Measurements from ENCODE around the gene CDH23.

Gene CDH23

DNA sequence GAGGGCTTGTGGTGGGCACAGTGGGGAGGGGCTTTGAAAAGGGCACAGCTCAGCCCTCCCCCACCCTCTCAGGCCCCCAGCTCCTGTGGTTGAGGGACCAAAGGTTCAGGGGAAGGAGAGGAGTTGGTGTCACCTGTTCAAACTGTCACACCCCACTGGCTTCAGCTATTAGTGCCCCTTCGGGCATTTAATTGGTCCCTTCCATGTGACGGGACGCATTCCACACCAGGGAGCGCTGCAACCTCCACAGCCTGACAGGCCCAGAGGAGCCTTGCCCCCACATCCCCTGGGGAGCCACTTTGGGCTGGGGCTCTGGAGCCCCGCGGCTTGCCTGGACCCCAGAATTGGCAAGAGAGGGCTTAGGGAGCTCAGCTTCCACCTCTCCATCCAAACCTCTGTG is 247.2 kb downstream of the CDH23 start:
- 86 to 89% methylated on average over 6 of the region's 6 CpGs for WGBS, 2 experiments

DNA sequence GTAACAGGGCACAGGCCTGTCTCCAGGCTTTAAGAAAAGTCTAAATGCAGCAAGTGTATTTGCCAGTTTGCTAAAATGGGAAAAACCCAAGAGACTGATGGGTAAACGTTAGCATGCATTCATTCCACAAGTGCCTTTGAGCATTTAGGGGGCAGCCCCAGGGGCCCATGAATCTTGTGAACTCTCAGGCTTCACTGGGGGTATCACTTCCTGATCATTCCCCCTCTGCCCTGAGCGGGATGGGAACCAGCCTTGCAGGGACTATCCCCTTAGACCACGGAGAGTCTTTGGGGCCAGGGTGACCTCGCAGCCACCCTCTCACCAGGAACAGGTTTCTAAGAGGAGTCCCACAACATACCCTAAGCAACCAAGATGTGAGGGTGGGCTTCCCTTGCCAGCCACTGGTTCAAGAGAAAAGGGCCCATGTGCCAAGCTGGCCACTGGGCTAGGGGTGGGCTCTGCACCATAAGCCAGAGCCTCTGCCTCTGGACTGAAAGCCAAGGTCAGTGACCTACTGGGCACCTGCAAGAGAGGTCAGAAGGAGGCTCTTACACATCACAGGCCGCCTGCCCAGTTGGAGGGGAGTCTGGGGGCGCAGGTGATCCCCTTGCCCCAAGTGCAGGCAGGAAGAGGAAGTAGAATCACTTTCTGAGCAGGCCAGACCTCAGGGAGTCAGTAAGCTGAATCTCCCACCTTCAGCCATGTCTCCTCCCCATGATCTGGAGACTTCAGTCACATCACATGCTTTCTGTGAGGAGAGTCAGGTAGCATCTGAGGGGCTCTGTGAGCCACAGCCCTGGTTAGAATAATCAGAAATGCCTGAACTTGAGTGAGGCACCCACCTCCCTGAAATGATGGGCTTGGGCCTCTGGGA is 247.8 kb downstream of the CDH23 start:
- no peak overlapping the region for H3K27ac ChIP-seq (ENCODE audit: insufficient read depth, low read depth, low read length, poor library complexity, severe bottlenecking)
- no peak overlapping the region for H3K4me3 ChIP-seq (ENCODE audit: insufficient read depth, low read depth, low read length)
- no peaks in the 10 kb centered on the region for H3K27me3 ChIP-seq (ENCODE audit: control insufficient read depth, insufficient read depth, low read length, poor library complexity, severe bottlenecking)
- 91% methylated on average over 6 of the region's 6 CpGs for WGBS, 2 experiments
- H3K9me3 ChIP-seq (ENCODE audit: control insufficient read depth, low read length), result no peaks in the 10 kb centered on the region
- H3K36me3 ChIP-seq (ENCODE audit: control insufficient read depth, insufficient read depth, low read length), result no peaks in the 10 kb centered on the region
- peaks cover 2% of the 10 kb centered on the region for H3K4me1 ChIP-seq (ENCODE audit: control insufficient read depth, insufficient read depth, low read length)

More for the DNA sequence above, 247.2 kb downstream of the CDH23 start:
- Histone ChIP-seq H3K36me3 (ENCODE audit: control insufficient read depth, insufficient read depth, low read length) (no peaks in the 10 kb centered on the region), H3K9me3 (ENCODE audit: control insufficient read depth, low read length) (no peaks in the 10 kb centered on the region), H3K27me3 (ENCODE audit: control insufficient read depth, insufficient read depth, low read length, poor library complexity, severe bottlenecking) (no peaks in the 10 kb centered on the region), H3K27ac (ENCODE audit: insufficient read depth, low read depth, low read length, poor library complexity, severe bottlenecking) (no peak overlapping the region), H3K4me3 (ENCODE audit: insufficient read depth, low read depth, low read length) (no peak overlapping the region), H3K4me1 (ENCODE audit: control insufficient read depth, insufficient read depth, low read length) (peaks cover 8% of the 10 kb centered on the region)

DNA sequence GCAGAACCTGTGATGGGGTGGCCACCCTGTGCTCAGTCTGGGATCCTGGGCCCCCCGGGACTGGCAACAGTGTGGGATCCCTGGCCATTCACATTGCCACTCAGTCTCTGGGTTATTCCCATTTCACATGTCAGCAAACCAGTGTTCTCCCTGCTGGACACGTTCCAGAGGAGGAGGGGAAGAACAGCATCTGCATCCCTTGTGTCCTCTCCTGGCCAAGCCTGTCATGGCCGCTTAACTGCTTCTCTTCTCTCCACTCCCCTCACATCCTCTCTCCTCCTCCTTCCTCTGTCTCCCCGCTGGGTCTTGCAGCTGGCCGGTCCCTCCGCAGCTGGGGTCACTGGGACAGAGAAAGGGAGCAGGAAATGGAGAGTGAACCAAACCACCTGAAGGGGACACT is 248.5 kb downstream of the CDH23 start:
- H3K9me3 ChIP-seq (ENCODE audit: control insufficient read depth, low read length), result no peaks in the 10 kb centered on the region
- no peaks in the 10 kb centered on the region for H3K36me3 ChIP-seq (ENCODE audit: control insufficient read depth, insufficient read depth, low read length)
- no peak overlapping the region for H3K27ac ChIP-seq (ENCODE audit: insufficient read depth, low read depth, low read length, poor library complexity, severe bottlenecking)
- 79 to 91% methylated on average over 6 of the region's 6 CpGs for WGBS, 2 experiments
- no peaks in the 10 kb centered on the region for H3K4me1 ChIP-seq (ENCODE audit: control insufficient read depth, insufficient read depth, low read length)
- no peak overlapping the region for H3K4me3 ChIP-seq (ENCODE audit: insufficient read depth, low read depth, low read length)
- H3K27me3 ChIP-seq (ENCODE audit: control insufficient read depth, insufficient read depth, low read length, poor library complexity, severe bottlenecking), result no peaks in the 10 kb centered on the region

DNA sequence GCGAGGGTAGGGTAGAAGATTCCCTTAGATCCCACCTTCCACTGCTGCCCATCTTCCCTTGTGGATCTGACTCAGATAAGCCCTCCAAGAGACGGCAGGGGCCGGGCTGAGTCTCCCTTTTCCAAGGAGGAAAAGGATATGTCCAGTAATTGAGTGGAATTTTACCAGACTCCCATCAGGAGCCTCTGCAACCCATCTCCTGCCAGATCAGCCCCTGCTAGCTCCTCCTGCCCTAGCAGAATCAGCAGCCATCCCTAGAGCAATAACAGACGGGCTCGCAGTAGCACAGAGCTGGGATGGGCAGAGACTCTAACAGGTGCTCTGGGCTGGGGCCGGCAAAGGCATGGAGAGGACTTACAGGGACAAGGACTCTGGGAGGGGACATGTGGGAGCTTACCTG is 249.3 kb downstream of the CDH23 start:
- Histone ChIP-seq H3K27me3 (ENCODE audit: control insufficient read depth, insufficient read depth, low read length, poor library complexity, severe bottlenecking) (no peaks in the 10 kb centered on the region), H3K4me3 (ENCODE audit: insufficient read depth, low read depth, low read length) (no peak overlapping the region), H3K9me3 (ENCODE audit: control insufficient read depth, low read length) (no peaks in the 10 kb centered on the region), H3K36me3 (ENCODE audit: control insufficient read depth, insufficient read depth, low read length) (no peaks in the 10 kb centered on the region), H3K27ac (ENCODE audit: insufficient read depth, low read depth, low read length, poor library complexity, severe bottlenecking) (no peak overlapping the region), H3K4me1 (ENCODE audit: control insufficient read depth, insufficient read depth, low read length) (no peaks in the 10 kb centered on the region)
- 91 to 92% methylated on average over 5 to 6 of the region's 6 CpGs for WGBS, 2 experiments

DNA sequence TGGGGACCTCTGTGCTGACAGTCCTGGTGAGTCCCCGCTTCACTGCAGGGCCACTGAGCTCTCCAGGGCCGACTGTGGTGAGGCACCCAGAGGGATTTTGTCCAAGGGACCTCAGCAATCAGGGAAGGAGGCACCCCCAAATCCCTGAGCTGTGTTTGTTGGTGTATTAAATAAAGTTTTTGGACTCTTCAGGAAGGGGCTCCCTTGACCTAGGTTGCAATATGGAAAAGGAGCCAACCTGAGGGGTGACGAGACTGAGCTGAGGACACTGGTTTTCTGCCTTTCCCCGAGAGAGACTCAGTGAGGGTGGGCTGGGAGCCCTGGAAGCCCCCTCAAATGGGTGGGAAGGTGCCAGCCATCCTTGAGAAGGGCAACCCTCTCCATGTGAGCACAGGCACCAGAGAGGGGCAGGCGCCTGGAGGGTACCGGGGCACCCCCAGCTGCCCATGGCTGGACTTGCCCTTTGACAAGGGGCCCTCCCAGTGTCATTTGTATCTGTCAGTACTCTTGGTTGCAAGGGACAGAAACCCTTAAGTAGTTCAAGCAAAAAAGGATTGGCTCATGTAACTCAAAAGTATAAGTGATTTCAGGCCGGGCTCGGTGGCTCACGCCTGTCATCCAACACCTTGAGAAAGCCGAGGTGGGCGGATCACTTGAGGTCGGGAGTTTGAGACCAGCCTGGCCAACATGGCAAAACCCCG is 250.0 kb downstream of the CDH23 start:
- Histone ChIP-seq H3K36me3 (ENCODE audit: control insufficient read depth, insufficient read depth, low read length) (no peaks in the 10 kb centered on the region), H3K4me3 (ENCODE audit: insufficient read depth, low read depth, low read length) (no peak overlapping the region), H3K9me3 (ENCODE audit: control insufficient read depth, low read length) (no peaks in the 10 kb centered on the region), H3K27me3 (ENCODE audit: control insufficient read depth, insufficient read depth, low read length, poor library complexity, severe bottlenecking) (no peaks in the 10 kb centered on the region), H3K27ac (ENCODE audit: insufficient read depth, low read depth, low read length, poor library complexity, severe bottlenecking) (no peak overlapping the region), H3K4me1 (ENCODE audit: control insufficient read depth, insufficient read depth, low read length) (no peaks in the 10 kb centered on the region)
- WGBS, 2 experiments, result 89 to 91% methylated on average over 13 of the region's 13 CpGs

DNA sequence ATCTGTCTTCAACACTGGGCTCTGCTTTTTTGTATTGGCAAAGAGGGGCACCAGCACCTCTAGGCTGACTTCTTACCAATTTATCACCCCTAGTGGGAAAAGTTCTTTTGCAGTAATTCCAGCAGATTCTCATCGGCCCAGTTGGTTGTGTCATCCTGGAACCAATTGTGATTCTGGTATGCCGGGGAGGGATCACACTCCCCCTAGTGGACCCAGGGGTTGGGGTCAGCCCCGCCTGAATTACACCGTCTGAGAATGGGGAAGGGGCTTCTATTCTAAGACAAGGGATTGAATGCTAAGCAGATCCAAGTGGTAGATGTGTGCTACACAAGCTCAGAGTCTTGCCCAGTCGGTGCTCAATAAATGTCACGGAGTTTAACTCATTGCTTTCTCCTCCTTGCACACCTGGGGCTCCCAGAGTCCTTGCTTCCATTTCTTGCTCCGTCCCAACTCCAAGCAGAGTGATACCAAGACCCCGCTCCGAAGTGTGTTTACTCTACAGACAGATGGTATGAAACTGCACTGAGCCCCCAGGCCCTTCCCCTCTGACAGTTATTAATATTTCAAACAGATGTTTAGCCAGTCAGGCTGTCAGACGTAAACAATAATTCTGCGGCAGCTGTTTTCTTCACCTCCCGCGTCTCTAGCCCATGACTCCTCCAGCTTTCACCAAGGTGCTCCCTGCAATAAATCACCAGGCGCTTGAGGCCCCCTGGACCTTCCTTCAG is 251.0 kb downstream of the CDH23 start:
- H3K4me1 ChIP-seq (ENCODE audit: control insufficient read depth, insufficient read depth, low read length), result no peaks in the 10 kb centered on the region
- WGBS, 2 experiments, result 61 to 63% methylated on average over 14 of the region's 14 CpGs

DNA sequence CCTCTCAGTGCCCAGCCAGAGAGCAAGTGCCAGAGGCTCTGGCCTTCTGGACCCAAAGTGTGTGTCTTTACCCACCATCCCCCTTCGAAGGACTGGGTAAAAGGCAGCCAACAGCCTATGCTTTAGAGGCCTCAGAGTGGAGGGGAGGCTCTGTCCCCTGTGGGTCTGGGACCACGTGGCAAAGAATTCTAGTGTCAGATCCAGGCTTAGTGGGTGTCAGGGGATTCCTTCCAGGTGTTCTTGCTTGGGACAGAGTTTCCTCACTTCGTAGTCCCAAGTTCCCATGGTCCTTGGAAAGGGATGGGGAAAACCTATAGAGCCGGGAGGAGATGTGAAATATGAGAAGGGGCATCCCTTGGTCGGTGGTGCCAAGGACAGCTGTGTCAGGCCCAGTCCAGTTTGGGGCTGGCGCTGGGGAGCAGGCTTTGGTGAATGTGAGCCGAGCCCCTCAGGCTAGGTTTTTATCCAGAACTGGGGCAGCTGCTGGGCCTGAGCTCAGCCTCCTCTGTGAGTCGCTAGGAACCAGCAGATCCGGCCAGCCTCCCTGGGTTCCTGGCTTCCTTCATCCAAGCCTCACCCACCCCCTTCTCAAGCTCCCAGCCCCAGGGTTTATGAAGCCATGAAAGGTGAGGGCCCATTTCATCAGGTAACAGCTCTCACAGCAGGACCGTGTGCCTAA is 251.7 kb downstream of the CDH23 start:
- 76 to 80% methylated on average over 10 of the region's 10 CpGs for WGBS, 2 experiments
- H3K36me3 ChIP-seq (ENCODE audit: control insufficient read depth, insufficient read depth, low read length), result no peaks in the 10 kb centered on the region
- H3K27me3 ChIP-seq (ENCODE audit: control insufficient read depth, insufficient read depth, low read length, poor library complexity, severe bottlenecking), result no peaks in the 10 kb centered on the region
- no peak overlapping the region for H3K4me3 ChIP-seq (ENCODE audit: insufficient read depth, low read depth, low read length)
- no peak overlapping the region for H3K27ac ChIP-seq (ENCODE audit: insufficient read depth, low read depth, low read length, poor library complexity, severe bottlenecking)
- H3K9me3 ChIP-seq (ENCODE audit: control insufficient read depth, low read length), result no peaks in the 10 kb centered on the region
- H3K4me1 ChIP-seq (ENCODE audit: control insufficient read depth, insufficient read depth, low read length), result no peaks in the 10 kb centered on the region

More for the DNA sequence above, 251.0 kb downstream of the CDH23 start:
- H3K27ac ChIP-seq (ENCODE audit: insufficient read depth, low read depth, low read length, poor library complexity, severe bottlenecking), result no peak overlapping the region
- no peaks in the 10 kb centered on the region for H3K27me3 ChIP-seq (ENCODE audit: control insufficient read depth, insufficient read depth, low read length, poor library complexity, severe bottlenecking)
- H3K4me3 ChIP-seq (ENCODE audit: insufficient read depth, low read depth, low read length), result no peak overlapping the region
- H3K36me3 ChIP-seq (ENCODE audit: control insufficient read depth, insufficient read depth, low read length), result no peaks in the 10 kb centered on the region
- H3K9me3 ChIP-seq (ENCODE audit: control insufficient read depth, low read length), result no peaks in the 10 kb centered on the region

DNA sequence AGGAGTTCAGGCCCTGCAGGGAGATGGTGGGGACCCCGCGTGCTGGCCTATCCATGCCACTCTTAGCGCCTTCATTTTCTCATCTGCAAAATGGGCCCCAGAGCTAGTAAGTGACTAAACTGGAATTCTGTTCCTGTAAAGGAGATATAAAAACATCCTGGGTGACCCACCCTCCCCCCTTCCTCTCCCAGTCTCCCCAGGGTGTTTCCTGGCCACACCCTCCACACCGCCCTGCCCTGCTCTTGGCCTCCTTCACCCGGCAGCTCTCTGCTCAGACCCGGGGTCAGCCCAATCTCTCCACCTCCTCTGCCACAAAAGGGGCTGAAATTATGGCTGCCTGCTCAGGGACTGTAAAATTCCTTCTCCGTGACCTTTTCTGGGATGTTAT is 252.2 kb downstream of the CDH23 start:
- no peaks in the 10 kb centered on the region for H3K4me1 ChIP-seq (ENCODE audit: control insufficient read depth, insufficient read depth, low read length)
- no peaks in the 10 kb centered on the region for H3K27me3 ChIP-seq (ENCODE audit: control insufficient read depth, insufficient read depth, low read length, poor library complexity, severe bottlenecking)
- 84% methylated on average over 7 of the region's 7 CpGs for WGBS, 2 experiments
- H3K27ac ChIP-seq (ENCODE audit: insufficient read depth, low read depth, low read length, poor library complexity, severe bottlenecking), result no peak overlapping the region
- no peaks in the 10 kb centered on the region for H3K9me3 ChIP-seq (ENCODE audit: control insufficient read depth, low read length)
- H3K36me3 ChIP-seq (ENCODE audit: control insufficient read depth, insufficient read depth, low read length), result no peaks in the 10 kb centered on the region
- H3K4me3 ChIP-seq (ENCODE audit: insufficient read depth, low read depth, low read length), result no peak overlapping the region

DNA sequence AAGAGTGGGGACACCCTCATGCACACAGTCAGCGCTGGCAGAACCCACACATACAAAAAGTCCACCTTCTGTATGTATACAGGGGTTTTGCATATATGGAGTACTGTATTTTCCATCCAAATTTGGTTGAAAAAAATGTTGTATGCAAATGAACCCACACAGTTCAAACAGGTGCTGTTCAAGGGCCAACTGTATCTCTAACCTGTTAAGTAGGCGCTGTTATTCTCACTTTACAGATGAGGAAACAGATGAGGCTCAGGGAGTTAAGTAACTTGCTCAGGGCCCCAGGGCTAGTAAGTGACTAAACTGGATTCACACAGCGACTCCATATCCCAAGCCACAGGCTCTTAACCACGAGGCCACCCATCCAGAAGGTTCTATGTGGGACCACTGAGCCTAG is 252.9 kb downstream of the CDH23 start:
- WGBS, 2 experiments, result 89 to 91% methylated on average over 4 of the region's 4 CpGs
- Histone ChIP-seq H3K4me3 (ENCODE audit: insufficient read depth, low read depth, low read length) (no peak overlapping the region), H3K4me1 (ENCODE audit: control insufficient read depth, insufficient read depth, low read length) (no peaks in the 10 kb centered on the region), H3K27ac (ENCODE audit: insufficient read depth, low read depth, low read length, poor library complexity, severe bottlenecking) (no peak overlapping the region), H3K9me3 (ENCODE audit: control insufficient read depth, low read length) (no peaks in the 10 kb centered on the region), H3K27me3 (ENCODE audit: control insufficient read depth, insufficient read depth, low read length, poor library complexity, severe bottlenecking) (no peaks in the 10 kb centered on the region), H3K36me3 (ENCODE audit: control insufficient read depth, insufficient read depth, low read length) (no peaks in the 10 kb centered on the region)

Data from ectodermal cell (in vitro differentiated cells).